Umbilical cord (tissue), 2 donors: Measurements from ENCODE around the gene DHRS12. TPM values are rescaled to one million over a fixed set of nuclear protein-coding genes. Genes with fewer than 3 reads are reported as not detected.
"Not testable (repeated sequence)": the region's sequence is repeated elsewhere in the genome, so short reads cannot be mapped to it uniquely, and the experiment has no call there.

Experiments used
- DNase-seq: peaks from one replicate; pipeline ENCODE4 v3.0.0-alpha.2; 2015; ENCODE audit warnings: low spot score
- total RNA-seq: library from RNA; depleted of rRNA; stranded (reverse); fragments of >200 nt; gene quantifications from one replicate; pipeline ENCODE4 v1.2.3, GENCODE V29; 2014; ENCODE audit warnings: low replicate concordance; ENCODE audit not compliant: insufficient read depth

The DHRS12 gene
- total RNA-seq, 1 donor from 2014 or later = 3.4 TPM

DNA sequence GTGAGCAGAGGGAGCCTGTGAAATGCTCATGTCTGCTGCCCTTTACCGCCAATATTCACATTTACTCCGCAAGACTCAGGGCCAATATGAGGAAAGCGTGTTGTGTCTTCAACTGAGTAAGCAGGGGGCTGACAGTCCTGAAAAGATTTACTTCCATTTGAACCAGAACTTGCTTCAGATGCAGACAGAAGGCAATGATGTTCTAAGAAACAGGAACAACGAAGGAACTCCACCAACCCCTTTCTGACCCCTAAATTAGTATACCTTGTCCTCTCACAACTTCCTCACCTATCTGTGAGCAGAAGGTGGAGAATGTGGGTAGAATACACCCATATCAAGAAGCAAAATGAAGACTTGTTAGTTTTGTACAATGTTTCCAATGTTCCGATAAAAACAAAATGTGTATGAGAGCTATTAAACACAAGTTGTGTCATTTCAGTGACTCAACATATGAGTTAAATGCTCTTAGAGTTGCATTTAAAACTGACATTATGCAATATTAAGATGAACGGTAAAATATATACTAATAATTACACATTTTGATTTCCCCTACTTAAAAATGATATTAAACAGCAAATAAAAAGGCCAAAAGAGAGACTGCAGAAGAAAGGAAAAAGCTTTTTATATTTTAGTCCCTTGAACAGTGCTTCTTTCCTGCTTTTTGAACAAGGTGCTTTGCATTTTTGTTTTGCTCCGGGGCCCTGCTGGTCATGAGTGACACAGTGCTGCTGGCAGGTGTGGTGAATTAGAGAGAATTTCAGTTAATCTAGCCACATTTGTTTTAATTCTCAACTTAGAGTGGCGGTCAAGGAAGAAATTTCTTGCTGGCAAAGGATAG lies 25.0 kb upstream of the DHRS12 start:
- no peak for DNase-seq

DNA sequence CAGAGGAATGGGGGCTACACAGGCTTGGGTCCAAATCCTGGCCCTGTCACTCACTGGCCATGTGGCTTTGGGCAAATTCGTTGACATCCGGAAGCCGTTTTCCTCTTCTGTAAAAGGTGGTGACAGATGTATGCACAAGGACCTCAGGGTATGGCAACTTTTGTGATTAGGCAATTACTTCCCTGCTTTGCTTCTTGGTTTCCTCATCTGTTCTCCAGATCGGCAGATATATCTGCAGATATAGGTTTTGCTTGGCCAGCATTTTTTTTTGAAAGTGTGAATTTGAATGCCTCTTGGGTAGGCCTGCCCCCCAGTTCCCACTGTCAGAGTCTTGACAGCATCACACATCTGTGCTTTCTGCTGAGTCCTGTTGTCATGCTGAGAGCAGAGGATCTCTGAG lies 23.3 kb upstream of the DHRS12 start:
- DNase-seq = no peak

DNA sequence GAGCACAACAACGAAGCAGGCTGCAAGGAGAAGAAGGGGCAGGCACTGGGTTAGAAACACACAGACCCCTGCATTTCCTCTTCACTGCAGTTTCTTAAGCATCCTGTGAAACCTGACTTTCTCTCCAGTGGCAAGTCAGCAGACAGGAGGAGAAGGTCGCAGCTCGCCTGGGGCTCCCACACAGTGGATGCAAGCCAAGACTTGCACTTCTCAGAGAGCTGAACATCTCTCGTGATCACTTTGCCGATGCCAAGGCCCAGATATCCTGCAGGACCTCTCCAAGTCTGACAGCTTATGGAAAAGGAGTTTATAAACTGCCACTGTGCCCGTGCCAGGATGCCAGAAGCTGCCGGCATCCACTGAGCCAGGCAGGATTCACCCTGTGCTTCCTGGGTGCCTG lies 22.6 kb upstream of the DHRS12 start:
- peak; percentile 58 for DNase-seq

DNA sequence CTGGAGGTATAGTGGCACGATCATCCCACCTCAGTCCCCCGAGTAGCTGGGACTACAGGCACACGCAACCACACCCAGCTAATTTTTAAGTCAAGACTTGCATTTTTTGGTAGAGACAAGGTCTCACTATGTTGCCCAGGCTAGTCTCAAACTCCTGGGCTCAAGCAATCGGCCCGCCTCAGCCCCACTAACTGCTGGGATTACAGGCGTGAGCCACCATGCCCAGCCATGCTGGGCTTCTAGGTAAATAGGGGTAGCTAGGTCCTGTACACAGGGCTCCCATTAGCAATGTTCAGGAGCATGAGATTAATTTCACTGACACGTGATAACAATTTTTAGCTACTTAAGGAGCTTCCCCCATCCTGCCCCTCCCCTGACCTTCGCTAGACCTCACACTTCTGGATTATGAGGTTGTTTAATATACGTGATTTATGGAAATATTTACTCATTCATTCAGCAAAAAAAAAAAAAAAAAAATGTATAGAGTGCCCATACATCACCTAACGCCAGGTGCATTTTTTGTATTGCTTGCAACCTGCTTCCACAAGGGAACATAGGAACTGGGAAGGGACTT lies 21.8 kb upstream of the DHRS12 start:
- DNase-seq = no peak

DNA sequence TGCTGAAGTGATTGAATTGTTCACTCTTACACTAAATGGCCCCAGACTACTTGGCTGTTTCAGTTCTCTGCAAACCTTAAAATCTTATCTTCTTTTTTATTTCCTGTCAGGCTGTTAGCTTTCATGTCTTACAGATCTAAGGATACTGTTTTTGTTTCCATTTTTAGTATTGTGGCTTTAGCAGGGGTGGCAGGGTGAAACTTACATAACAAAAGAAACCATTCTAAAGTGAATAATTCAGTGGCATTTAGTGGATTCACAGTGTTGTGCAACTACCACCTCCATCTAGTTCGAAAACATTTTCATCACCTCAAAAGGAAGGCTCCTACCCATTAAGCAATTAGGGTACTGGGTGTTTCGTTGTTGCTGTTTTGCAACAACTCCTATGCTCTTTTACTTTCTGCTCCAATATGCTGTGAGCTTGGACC lies 21.2 kb upstream of the DHRS12 start:
- peak; percentile 24 for DNase-seq

DNA sequence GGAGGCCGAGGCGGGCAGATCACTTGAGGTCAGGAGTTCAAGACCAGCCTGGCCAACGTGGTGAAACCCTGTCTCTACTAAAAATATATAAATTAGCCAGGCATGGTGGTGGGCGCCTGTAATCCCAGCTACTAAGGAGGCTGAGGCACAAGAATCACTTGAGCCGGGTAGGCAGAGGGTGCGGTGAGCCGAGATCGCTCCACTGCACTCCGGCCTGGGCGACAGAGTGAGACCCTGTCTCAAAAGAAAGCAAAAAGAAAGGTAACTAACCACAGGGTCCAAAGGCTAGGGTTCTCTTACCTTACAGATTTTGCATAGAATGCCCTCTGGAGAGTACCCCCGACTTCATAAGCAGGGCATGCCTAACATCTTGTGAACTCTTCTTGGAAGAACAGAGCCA lies 20.7 kb upstream of the DHRS12 start:
- DNase-seq = not testable (repeated sequence)

DNA sequence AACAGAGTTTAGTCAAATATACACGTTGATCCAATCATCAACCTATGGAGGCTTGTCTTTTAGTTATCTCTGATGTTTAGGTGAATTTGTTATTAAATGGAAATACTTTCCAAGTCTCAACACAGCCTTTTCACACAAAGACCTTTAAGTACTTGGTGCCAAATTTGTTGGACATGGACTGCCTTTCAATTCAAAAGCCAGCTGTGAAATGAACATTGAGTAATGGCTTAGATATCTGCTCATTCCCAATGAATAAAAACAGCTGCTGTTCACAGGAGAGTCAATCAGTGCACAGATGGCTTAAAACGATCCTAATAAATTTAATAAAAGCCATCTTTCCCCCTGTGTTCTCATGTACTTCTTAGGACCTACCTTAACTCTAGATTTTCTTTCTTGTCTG lies 19.9 kb upstream of the DHRS12 start:
- no peak for DNase-seq

DNA sequence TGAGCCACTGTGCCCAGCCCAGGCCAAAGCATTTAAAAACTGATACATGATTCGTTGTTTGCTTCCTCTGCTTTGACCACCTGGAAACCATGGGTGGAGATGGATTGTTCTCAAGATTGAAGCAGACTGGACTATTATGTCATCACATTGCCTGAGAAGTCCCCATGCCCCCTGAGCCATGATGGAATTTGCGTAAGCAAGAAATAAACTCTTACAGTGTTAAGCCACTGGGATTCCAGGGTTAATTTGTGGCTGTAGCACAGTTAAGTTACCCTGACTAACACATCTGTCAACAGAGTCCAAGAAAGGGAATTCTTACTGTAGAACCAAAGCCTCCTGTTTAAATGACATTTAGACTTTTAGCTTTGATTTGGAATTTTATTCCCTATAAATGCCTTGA lies 19.4 kb upstream of the DHRS12 start:
- no peak for DNase-seq

DNA sequence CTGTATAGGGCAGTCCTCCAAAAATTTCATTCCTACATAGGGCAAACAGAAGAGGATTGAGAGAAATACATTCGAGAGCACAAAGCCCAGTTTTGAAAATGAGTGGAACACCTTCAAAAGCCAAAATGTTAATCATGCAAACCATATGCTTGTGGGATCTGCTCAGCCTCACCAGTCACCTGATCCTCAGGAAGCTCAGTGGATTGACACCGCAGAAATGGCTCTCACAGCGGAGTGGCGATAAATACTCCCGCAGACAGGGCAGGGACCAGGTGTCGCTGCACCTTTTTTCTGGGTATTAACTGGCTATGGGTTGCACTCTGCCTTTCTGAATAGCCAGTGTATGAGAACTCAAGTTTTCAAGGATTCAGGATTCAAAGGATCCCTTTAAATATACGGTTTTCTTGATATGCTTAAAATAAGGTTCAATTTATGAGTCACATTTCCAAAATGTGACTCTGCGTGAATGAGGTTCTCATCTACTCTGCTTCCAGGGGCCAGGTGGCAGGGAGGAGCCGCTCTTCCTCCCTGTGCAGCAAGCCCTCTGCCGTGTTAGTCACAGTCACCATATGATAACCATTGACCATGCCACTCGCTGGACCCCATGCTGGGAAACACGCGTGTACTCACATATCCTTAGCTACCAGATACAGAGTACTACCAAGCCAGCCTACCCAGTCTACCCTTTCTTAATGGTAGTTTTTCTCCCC lies 18.3 kb upstream of the DHRS12 start:
- DNase-seq = no peak

DNA sequence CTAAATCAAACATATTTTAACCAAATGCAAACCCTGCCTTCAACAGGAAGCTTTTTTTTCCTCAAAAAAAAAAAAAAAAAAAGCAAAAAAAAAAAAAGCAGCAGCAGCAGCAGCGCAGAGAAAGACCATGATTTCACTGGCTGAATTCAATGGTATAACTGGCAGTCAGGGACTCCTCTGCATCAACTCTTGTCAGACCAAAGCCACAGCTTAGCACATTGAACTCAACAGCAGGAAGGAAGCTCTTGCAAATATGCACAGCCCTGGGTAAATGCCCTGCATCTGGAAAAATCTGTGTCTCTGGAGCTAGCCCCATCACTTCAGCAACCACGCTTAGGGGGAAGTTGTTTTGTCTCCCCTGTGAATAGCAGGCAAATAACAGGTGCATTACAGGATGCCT lies 17.6 kb upstream of the DHRS12 start:
- DNase-seq = no peak

DNA sequence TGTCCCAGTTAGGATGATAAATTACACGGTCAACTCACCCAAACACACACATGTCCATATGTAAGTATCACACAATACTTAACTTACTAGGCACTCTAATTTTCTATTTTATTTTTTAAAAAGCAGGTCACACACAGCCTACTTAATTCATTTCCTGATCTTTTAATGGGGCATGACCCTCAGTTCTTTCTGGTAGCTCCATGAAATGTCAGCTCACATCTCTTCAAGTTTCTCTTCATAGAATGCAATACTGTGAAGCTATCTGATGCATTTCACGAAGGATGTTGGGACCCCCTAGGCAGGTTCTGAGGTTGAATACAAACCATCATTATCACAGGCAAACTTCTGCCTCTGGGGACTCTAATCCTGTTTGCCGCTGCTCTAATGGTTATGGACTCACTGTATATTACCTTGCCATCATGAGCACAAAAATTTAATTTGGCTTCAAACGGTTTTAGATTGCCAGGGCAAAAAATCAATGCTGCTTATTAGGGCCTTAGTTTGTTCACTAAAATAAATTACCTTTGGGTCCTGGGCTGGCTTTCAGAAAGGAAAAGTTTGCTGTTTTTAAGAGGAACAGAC lies 16.1 kb upstream of the DHRS12 start:
- no peak for DNase-seq

DNA sequence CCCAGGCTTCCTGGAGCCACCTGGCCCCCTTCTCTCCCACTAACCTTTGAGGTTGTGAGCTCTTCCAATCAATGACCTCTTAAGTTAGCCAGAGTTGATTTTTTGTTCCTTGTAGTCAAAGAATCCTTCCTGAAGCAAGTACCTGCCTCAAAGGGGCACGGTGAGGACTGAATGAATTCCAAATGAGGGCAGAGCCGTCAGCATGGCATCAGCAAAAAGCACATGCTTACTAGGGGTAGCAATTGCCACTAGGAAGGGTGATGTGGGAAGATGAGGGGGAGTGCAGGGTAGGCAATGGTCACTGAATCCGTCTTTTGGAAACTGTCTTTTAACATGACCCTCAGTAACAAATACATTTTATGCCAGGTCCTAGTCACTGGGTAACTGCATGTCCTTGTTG lies 15.6 kb upstream of the DHRS12 start:
- no peak for DNase-seq

DNA sequence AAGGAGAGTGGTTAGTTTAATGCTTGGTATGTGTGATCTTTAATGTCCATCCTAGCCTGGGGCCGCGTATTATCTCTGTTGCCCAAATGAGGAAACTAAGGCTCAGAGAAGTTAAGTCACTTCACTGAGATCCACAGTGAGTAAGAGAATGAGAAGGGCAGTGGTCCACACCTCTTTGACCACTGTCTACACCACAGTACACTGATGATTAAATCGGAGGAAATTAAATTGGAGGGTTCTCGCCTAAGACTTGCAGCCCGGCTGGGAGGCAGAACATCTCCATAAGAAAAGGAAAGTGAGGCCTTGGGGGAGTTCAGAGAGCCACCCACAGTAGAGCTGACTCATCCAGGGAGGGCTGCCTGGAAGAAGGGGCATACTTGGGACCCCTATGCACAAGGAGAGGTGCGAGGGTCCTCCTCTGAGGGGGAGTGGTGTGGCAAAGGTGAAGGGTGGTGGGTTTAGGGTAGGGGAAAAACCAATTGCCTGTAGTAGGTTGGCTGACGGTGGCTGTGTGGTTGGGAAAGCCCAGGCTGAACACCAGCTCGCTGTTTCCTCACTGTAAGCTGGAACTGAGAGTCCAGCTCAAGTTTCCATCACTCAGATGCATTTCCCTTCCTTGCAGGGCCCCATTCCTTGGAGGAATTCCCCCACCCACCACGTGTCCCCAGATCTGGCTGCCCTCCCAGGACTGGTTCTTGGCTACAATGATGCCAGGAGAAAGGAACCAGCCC lies 15.0 kb upstream of the DHRS12 start:
- DNase-seq = no peak

DNA sequence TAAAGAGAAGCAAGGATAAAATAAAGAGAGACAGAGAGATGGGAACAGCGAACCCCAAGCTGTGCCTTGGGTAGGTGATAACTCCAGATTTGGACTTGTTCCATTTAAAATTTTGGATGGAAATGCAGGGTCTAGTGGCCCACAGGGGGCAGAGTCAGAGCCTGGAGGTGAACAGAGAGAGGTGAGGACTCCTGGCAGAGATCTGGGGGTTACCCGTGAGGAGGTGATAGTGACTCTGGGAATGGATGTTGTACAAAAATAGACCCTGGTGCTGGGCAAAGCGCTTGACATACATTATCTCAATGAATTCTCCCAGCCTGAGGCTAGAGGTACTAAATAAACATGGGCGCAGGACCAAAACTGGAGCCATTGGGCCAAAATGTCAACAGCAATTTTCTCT lies 14.3 kb upstream of the DHRS12 start:
- no peak for DNase-seq

DNA sequence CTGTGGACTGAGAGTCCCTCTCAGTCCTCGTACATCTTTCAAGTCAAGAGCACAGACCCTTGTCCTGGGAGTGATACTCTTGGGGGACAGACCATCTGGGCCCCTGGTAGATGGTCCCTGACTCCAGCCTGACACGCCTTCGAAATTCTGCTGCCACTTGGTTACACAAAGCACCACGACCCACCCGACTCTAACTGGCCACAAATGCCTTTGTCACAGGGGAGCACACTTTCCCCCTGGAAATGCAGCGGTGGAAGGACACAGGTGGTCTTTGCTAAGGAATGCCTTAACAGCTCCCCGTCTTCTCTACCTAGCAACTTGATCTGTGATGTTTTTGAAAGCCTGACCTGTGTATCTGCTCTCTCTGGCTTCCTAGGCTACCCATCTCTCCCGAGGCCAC lies 13.8 kb upstream of the DHRS12 start:
- no peak for DNase-seq

DNA sequence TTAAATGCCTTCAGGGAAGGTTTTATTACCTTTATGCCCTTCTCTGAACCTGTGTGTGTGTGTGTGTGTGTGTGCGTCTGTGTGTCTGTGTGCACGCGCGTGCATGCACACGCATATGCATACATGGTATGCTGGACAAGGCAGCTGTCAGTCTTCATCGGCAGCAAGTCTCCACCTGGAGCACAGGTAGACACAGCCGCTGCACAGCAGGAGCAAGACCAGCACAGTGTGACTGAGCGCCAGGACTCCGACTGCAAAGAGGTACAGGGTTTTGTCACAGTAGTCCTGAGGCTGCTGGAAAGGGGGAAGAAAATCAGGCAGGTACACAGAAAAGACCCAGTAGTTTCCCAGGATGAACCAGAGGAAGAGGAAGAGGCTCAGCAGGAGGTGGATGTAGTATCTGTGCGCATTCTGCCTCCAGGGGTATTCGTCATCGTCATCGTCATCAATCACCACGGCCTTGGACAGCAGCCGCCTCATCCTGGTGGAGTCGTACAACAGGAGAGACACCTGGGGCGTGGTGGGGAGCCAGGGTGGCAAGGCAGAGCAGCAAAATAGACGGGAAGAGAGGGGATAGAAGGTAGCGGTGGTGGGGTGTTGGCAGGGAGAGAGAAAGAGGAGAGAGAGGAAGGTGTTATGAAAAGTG lies 12.8 kb upstream of the DHRS12 start:
- no peak for DNase-seq

DNA sequence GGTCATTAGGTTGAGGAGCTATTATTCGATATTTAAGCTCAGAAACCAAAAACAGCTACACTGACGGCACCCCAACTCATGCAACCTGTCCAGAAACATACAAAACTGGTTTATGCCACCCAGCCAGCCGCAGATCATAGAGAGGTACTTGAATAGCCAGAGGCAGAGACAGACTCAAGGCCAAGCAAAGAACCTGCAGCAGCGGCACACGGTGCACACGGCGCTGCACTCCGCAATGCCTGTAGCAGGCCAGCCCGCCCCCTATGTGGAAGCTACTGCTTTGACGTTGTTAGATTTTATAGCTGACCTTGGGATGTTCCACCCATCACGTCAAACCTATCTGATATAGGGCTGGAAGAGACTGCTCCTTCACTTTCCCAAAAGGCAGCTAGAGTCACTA lies 11.9 kb upstream of the DHRS12 start:
- DNase-seq = no peak

DNA sequence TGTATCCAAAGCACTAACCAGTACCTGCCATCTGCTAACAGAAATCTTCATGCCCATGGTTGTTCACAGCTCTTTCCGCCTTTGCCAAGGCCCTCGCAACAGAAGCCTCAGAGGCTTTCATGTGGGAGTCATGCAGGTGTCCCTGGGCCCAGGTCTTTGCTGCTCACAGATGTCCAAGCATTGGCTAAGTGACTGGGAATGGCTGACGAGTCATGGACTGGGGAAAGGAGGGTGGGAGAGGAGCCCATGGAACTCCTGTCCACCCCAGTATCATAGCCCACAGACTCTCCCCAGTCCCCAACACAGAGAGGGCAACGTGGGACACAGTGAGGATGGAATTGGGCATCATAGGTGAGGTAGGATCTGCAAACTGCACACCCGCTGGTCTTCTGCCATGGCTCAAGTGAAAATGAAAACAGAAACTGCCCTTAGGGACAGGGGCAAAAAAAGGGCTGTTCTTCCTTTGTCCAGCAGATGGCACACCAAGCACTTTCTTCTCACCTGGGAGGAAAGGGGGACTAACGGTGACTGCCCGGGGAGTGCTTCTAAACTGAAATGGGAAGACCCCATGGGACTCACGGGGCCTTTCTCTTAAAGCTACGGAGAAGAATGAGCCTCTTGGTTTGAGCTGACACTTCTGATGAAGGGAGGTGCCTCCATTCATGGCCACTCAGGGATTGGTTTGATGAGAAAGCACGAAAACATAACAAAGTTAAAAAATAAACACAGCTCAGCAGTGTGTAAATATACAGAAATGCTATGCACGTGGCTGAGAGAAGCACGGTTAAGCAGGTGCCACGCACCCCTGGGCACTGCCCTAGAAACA lies 11.1 kb upstream of the DHRS12 start:
- DNase-seq = peak; percentile 63

DNA sequence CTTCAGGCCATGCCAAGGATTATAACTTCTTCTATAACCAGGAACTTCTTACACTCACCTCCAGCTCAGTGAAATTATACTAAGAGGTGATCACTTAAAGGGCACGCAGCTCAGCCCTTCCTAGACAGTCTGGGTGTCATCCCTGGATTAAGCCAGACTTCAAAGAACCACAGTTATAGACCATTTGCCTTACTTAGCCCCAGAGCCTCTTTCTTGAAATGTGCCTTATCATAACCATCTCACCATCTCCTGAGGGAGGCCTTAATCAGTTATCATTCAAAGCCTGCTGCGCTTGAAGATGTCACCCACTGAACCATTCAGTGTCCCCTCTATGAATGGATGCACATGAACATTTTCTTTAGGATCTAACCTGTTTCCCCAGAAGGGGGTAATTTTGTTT lies 10.1 kb upstream of the DHRS12 start:
- DNase-seq = no peak

DNA sequence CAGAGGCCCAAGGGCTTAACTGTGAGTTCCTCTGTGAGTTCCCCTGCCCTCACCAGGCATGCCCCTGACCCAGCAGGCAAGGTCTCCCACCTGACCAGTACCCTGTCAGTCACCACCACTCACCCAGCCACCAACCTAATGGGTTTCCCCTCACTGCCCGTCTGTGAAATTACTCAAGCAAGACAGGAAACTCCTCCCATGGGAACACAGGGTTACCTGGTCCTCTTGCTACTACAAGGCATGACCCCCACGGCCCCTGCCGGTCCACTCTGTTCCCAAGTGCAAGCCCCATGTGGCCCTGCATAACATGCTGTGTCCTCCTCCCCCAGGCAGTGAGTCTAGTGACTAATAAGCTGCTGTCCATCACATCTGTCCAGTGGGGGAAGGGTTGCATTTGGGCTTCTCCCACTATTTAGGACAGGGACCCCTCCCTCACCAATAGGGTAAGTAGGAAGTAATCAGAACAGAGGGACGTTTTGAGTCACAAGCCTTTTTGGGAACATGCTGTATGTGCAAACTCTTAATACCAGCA lies 8.0 kb upstream of the DHRS12 start:
- DNase-seq = no peak
